Brain pericyte (primary cell): Measurements from ENCODE around the gene SYNM.

ENCODE experiments used
- DNase-seq: peaks from one replicate; pipeline ENCODE4 v3.0.0-alpha.2; 2012; ENCODE audit warnings: low read depth, low spot score

SYNM gene

GRCh38 chr15:99140590-99140989 lies 35.7 kb downstream of the SYNM start:
- DNase-seq, result no peak

GRCh38 chr15:99141943-99142342 lies 37.1 kb downstream of the SYNM start:
- DNase-seq, result no peak

- DNase-seq, result no peak
Observed at GRCh38 chr15:99142562-99142961, 37.7 kb downstream of the SYNM start.

- no peak for DNase-seq
Observed at GRCh38 chr15:99143242-99143641, 38.4 kb downstream of the SYNM start.

GRCh38 chr15:99143655-99144610 lies 39.1 kb downstream of the SYNM start:
- DNase-seq, result no peak

- DNase-seq, result no peak
Observed at GRCh38 chr15:99145005-99145404, 40.1 kb downstream of the SYNM start.

GRCh38 chr15:99145778-99146177 lies 40.9 kb downstream of the SYNM start:
- no peak for DNase-seq

- DNase-seq, result no peak
Observed at GRCh38 chr15:99146661-99147060, 41.8 kb downstream of the SYNM start.

GRCh38 chr15:99148851-99149276 lies 44.0 kb downstream of the SYNM start:
- no peak for DNase-seq

GRCh38 chr15:99149366-99149765 lies 44.5 kb downstream of the SYNM start:
- DNase-seq, result no peak

GRCh38 chr15:99151156-99151555 lies 46.3 kb downstream of the SYNM start:
- DNase-seq, result no peak

GRCh38 chr15:99153026-99153535 lies 48.2 kb downstream of the SYNM start:
- DNase-seq, result no peak

GRCh38 chr15:99154271-99154670 lies 49.4 kb downstream of the SYNM start:
- DNase-seq, result no peak

GRCh38 chr15:99155961-99156443 lies 51.1 kb downstream of the SYNM start:
- DNase-seq, result no peak

GRCh38 chr15:99157456-99157855 lies 52.6 kb downstream of the SYNM start:
- no peak for DNase-seq

GRCh38 chr15:99158626-99159412 lies 53.9 kb downstream of the SYNM start:
- DNase-seq, result no peak

- DNase-seq, result no peak
Observed at GRCh38 chr15:99163271-99164062, 58.6 kb downstream of the SYNM start.

- no peak for DNase-seq
Observed at GRCh38 chr15:99164119-99164518, 59.2 kb downstream of the SYNM start.

GRCh38 chr15:99165020-99165790 lies 60.3 kb downstream of the SYNM start:
- DNase-seq, result no peak

GRCh38 chr15:99165956-99166689 lies 61.2 kb downstream of the SYNM start:
- no peak for DNase-seq
